AG04449 (cell line): ENCODE results near the gene MTX3.

ENCODE experiments used
- CTCF ChIA-PET: fragments of 350-600 bp; formaldehyde crosslinking; extraction: SDS; loops from one replicate; lab custom pipeline; 2021; ENCODE audit warnings: antibody characterized with exemption; lab: Yijun Ruan, JAX
- POLR2A ChIA-PET: fragments of 400-600, 350-600 bp; formaldehyde crosslinking; extraction: SDS; loops from one replicate; lab custom pipeline; 2020; ENCODE audit warnings: antibody characterized with exemption, inconsistent platforms; lab: Yijun Ruan, JAX
- DNase-seq: peaks from one replicate; pipeline ENCODE4 v3.0.0-alpha.2; 2010; ENCODE audit warnings: low read depth, low spot score
- H3K4me3 ChIP-seq: 2 replicates; pipeline ENCODE4 v1.5.1; 2011; ENCODE audit warnings: low read depth, mild to moderate bottlenecking, control low read depth, low read length
- CTCF ChIP-seq: IDR thresholded peaks from one replicate; pipeline ENCODE4 v1.5.1; 2011; ENCODE audit warnings: mild to moderate bottlenecking, moderate library complexity, low read length, control low read depth, inconsistent platforms; ENCODE audit not compliant: insufficient read depth; ENCODE audit errors: missing control alignments

MTX3 gene

GRCh38 chr5:79990205-79990597 is 861 bp downstream of the MTX3 start:
- no peak for TF ChIP-seq CTCF
- POLR2A ChIA-PET, result interaction anchor here (1.7 kb wide), 1 partner anchor 15 kb away, joined by 5 read pairs; no protein-coding TSS in a partner anchor
- peak overlapping the region; percentile 82 for H3K4me3 ChIP-seq
- CTCF ChIA-PET, result interaction anchor here (0.8 kb wide), 1 partner anchor 13 kb away, joined by 4 read pairs; no protein-coding TSS in a partner anchor
- no peak for DNase-seq

- H3K4me3 ChIP-seq, result no peak overlapping the region
- CTCF ChIA-PET, result no interaction called here
- DNase-seq, result no peak
- TF ChIP-seq CTCF, result no peak
- POLR2A ChIA-PET, result no interaction called here
Measured at GRCh38 chr5:79986260-79986659, 4.8 kb downstream of the MTX3 start.

- H3K4me3 ChIP-seq, result no peak overlapping the region
- ChIA-PET POLR2A (no interaction called here), CTCF (no interaction called here)
- TF ChIP-seq CTCF, result no peak
- DNase-seq, result no peak
Measured at GRCh38 chr5:79985288-79985687, 5.8 kb downstream of the MTX3 start.

GRCh38 chr5:79984363-79984762 is 6.7 kb downstream of the MTX3 start:
- DNase-seq, result no peak
- ChIA-PET POLR2A (no interaction called here), CTCF (interaction anchor here (0.9 kb wide), 1 partner anchor 99 kb away, joined by 3 read pairs; no protein-coding TSS in a partner anchor)
- no peak overlapping the region for H3K4me3 ChIP-seq
- no peak for TF ChIP-seq CTCF

GRCh38 chr5:79983618-79984017 is 7.4 kb downstream of the MTX3 start:
- no peak for TF ChIP-seq CTCF
- ChIA-PET POLR2A (no interaction called here), CTCF (no interaction called here)
- no peak for DNase-seq
- no peak overlapping the region for H3K4me3 ChIP-seq

GRCh38 chr5:79982136-79982535 is 8.9 kb downstream of the MTX3 start:
- DNase-seq, result no peak
- H3K4me3 ChIP-seq, result no peak overlapping the region
- CTCF ChIA-PET, result no interaction called here
- POLR2A ChIA-PET, result no interaction called here
- TF ChIP-seq CTCF, result no peak
